ENCODE results near the gene SAP30. TPM values are rescaled to one million over a fixed set of nuclear protein-coding genes. Genes with fewer than 3 reads are reported as not detected.

SAP30 gene
- total and polyA plus RNA-seq, 2 experiments from 2014 or later, result 9.3 to 16.5 TPM

- peak overlapping the region; percentile 100 for H3K27ac ChIP-seq (ENCODE audit: low read depth)
- peak overlapping the region; percentile 84 for H3K4me3 ChIP-seq
- H3F3A ChIP-seq (replicated peaks; ENCODE audit: low read depth), result no peaks in the 10 kb centered on the region
- H3K4me3 Mint-ChIP-seq, result peak overlapping the region; percentile 97
- peaks cover 32% of the 10 kb centered on the region; the same call in 1 of the 2 replicates for H3K36me3 ChIP-seq (ENCODE audit: insufficient read depth)
- peaks cover 11% of the 10 kb centered on the region; the same call in 1 of the 2 replicates for H4K20me1 ChIP-seq (replicated peaks; ENCODE audit: insufficient read depth)
- ATAC-seq (peak; percentile 14), DNase-seq (ENCODE audit: low spot score) (peak; percentile 58)
- H3K4me1 Mint-ChIP-seq, result peaks cover 28% of the 10 kb centered on the region
- H3K4me1 ChIP-seq (ENCODE audit: insufficient read depth), result peaks cover 11% of the 10 kb centered on the region
- H3K27ac Mint-ChIP-seq, result peak overlapping the region; percentile 100
- TF ChIP-seq CTCF (conservative IDR thresholded peaks at IDR 0.05; ENCODE audit: low read depth in 2 of 2) (no peak), JUNB (IDR thresholded peaks at IDR 0.05; ENCODE audit: unreplicated experiment) (no peak), EZH2 (IDR thresholded peaks at IDR 0.05; ENCODE audit: low read depth, unreplicated experiment) (no peak), ZNF462 (CRISPR knock-in tag; IDR thresholded peaks at IDR 0.05) (no peak), NANOG (IDR thresholded peaks at IDR 0.05; ENCODE audit: borderline replicate concordance) (no peak)
- H2AFZ ChIP-seq, result no peak overlapping the region
- H3K9me3 Mint-ChIP-seq, result 0 out of 3 replicates have a peak, but pooled peaks cover 3% of the 10 kb centered on the region
- peak overlapping the region; percentile 90 for H3K4me2 ChIP-seq
- peaks cover 15% of the 10 kb centered on the region for H3K79me2 ChIP-seq (replicated peaks; ENCODE audit: insufficient read depth)
- H3K36me3 Mint-ChIP-seq (ENCODE audit: low read depth), result peaks cover 50% of the 10 kb centered on the region
- H3K9me2 ChIP-seq (ENCODE audit: insufficient read depth), result no peaks in the 10 kb centered on the region
- H3K27me3 Mint-ChIP-seq (ENCODE audit: insufficient read depth, low read depth, poor library complexity), result peaks cover 24% of the 10 kb centered on the region
- peaks cover 11% of the 10 kb centered on the region; the same call in 1 of the 2 replicates for H3K27me3 ChIP-seq (ENCODE audit: insufficient read depth)
Measured at GRCh38 chr4:173333658-173334084, 37.1 kb upstream of the SAP30 start.

Data from GM23338 (cell line).